Measurements from ENCODE around the gene EGLN2. TPM values are rescaled to one million over a fixed set of nuclear protein-coding genes. Genes with fewer than 3 reads are reported as not detected.
"Not testable (repeated sequence)": the region's sequence is repeated elsewhere in the genome, so short reads cannot be mapped to it uniquely, and the experiment has no call there.

Gene EGLN2
- total and polyA plus RNA-seq, 9 of the 15 experiments (the other 6 are each of a cell fraction or from before 2014, with no cell fraction given): 9.6 to 114 (median 71.0) TPM

- TF ChIP-seq REST (IDR thresholded peaks at IDR 0.05; ENCODE audit: borderline replicate concordance) (peak; percentile 40; the same call in 1 of the 2 replicates), KDM1A (IDR thresholded peaks at IDR 0.05) (0 out of 4 replicates have a peak, but pooled peaks of 1 of the 2 experiments have one; percentile 7), SP1 (CRISPR knock-in tag; IDR thresholded peaks at IDR 0.05) (0 out of 2 replicates have a peak, but pooled peaks have one; percentile 29)
- not testable (repeated sequence) for TF ChIP-seq REST (CRISPR knock-in tag; IDR thresholded peaks at IDR 0.05; ENCODE audit: low read depth)
Measured at GRCh38 chr19:40819479-40820234, 20.7 kb downstream of the EGLN2 start (continued).

Measured in K562 (cell line).